A549 (cell line): ENCODE data around the gene BICD2. TPM values are rescaled to one million over a fixed set of nuclear protein-coding genes. Genes with fewer than 3 reads are reported as not detected.

Experiments
- ATAC-seq, 2 experiments: fragments of 200-7000 bp in 1 of 2; fragments of >200 bp in 1 of 2; cut with Nextera tagmentation in 1 of 2; cut with Tn5 transposase in 1 of 2; 3 replicates each; pipeline versions ENCODE4 v1.8.0 to v1.9.1; 2018 to 2020; ENCODE audit warnings: mild to moderate bottlenecking in 1 of 2, moderate library complexity in 1 of 2
- CTCF ChIA-PET: fragments of 300-600 bp; sonication (Branson Sonifier 250); formaldehyde crosslinking; extraction: SDS; loops from one replicate; lab custom pipeline; 2021; ENCODE audit warnings: antibody characterized with exemption, inconsistent platforms; lab: Yijun Ruan, JAX
- POLR2A ChIA-PET: fragments of 350-600 bp; formaldehyde crosslinking; extraction: SDS; loops from one replicate; lab custom pipeline; 2021; ENCODE audit warnings: antibody characterized with exemption, inconsistent platforms; lab: Yijun Ruan, JAX
- DNase-seq, 2 experiments: peaks; one replicate each; pipeline versions ENCODE4 v3.0.0 to v3.0.0-alpha.2; 2011 to 2016; ENCODE audit warnings: low read depth in 1 of 2, low spot score in 1 of 2
- FAIRE-seq: peaks from 2 replicates; lab custom pipeline; 2011; peaks lifted over from hg19 to GRCh38; lab: Jason Lieb, UNC
- H3K27ac ChIP-seq, 2 experiments: fragments of >200 bp; sonication (Bioruptor Twin); formaldehyde crosslinking; 3 replicates each; pipeline ENCODE4 v1.5.1; 2016 to 2017
- H3K4me1 ChIP-seq: fragments of >200 bp; sonication (Bioruptor Twin); formaldehyde crosslinking; 3 replicates; pipeline ENCODE4 v1.6.1; 2016
- H3K4me2 ChIP-seq: fragments of >200 bp; sonication (Bioruptor Twin); formaldehyde crosslinking; 3 replicates; pipeline ENCODE4 v1.6.1; 2016
- H3K4me3 ChIP-seq: fragments of >200 bp; sonication (Bioruptor Twin); formaldehyde crosslinking; 3 replicates; pipeline ENCODE4 v1.5.1; 2016
- H3K9me3 ChIP-seq: fragments of >200 bp; sonication (Bioruptor Twin); formaldehyde crosslinking; 3 replicates; pipeline ENCODE4 v1.6.1; 2016
- BHLHE40 ChIP-seq: IDR thresholded peaks from 2 replicates; pipeline ENCODE4 v1.6.1; 2012; ENCODE audit warnings: low read depth, low read length, inconsistent platforms
- ELK1 ChIP-seq: fragments of 150-350 bp; IDR thresholded peaks from 2 replicates; pipeline ENCODE4 v1.6.1; 2014; ENCODE audit warnings: low read depth, mild to moderate bottlenecking, low read length
- ESRRA ChIP-seq: fragments of 150-350 bp; IDR thresholded peaks from 2 replicates; pipeline ENCODE4 v1.6.1; 2014; ENCODE audit warnings: mild to moderate bottlenecking, low read length, borderline replicate concordance
- FOSL2 ChIP-seq, 2 experiments: fragments of 450-650 bp in 1 of 2; fragments of >200 bp in 1 of 2; sonication (Bioruptor Twin) in 1 of 2; formaldehyde crosslinking; IDR thresholded peaks; 2 replicates each; pipeline versions ENCODE4 v1.5.0 to v1.6.1; 2016 to 2020; ENCODE audit warnings: mild to moderate bottlenecking in 1 of 2, moderate library complexity in 1 of 2
- HEYL ChIP-seq: fragments of 250-450 bp; sonication (Bioruptor Pico); IDR thresholded peaks from 2 replicates; pipeline ENCODE4 v1.8.0; 2021; ENCODE audit warnings: mild to moderate bottlenecking, moderate library complexity
- HMGXB4 ChIP-seq: fragments of 250-450 bp; sonication (Bioruptor Pico); IDR thresholded peaks from 2 replicates; pipeline ENCODE4 v1.5.0; 2021; ENCODE audit warnings: mild to moderate bottlenecking, moderate library complexity, borderline replicate concordance
- JUN ChIP-seq, 2 experiments: fragments of >200 bp; sonication (Bioruptor Twin); formaldehyde crosslinking; IDR thresholded peaks; 2 replicates in 1 of 2; 3 replicates in 1 of 2; pipeline ENCODE4 v1.6.1; 2016 to 2017
- MAFK ChIP-seq: fragments of 450-650 bp; IDR thresholded peaks from 2 replicates; pipeline ENCODE4 v1.6.1; 2014; ENCODE audit not compliant: partially characterized antibody
- MYC ChIP-seq: IDR thresholded peaks from 2 replicates; pipeline ENCODE4 v1.6.1; 2012; ENCODE audit warnings: mild to moderate bottlenecking, inconsistent platforms, low read length, improper control_type of control experiment, borderline replicate concordance
- RAD21 ChIP-seq, 2 experiments: fragments of >200 bp in 1 of 2; sonication (Bioruptor Twin) in 1 of 2; formaldehyde crosslinking in 1 of 2; IDR thresholded peaks in 1 of 2; conservative IDR thresholded peaks in 1 of 2; 2 replicates in 1 of 2; 3 replicates in 1 of 2; pipeline ENCODE4 v1.6.1; 2012 to 2018; ENCODE audit warnings: inconsistent platforms in 1 of 2
- RARB ChIP-seq: fragments of 250-450 bp; sonication (Bioruptor Pico); IDR thresholded peaks from 2 replicates; pipeline ENCODE4 v1.8.0; 2021; ENCODE audit warnings: mild to moderate bottlenecking, moderate library complexity
- RCOR1 ChIP-seq: fragments of 150-350 bp; IDR thresholded peaks from 2 replicates; pipeline ENCODE4 v1.6.1; 2014; ENCODE audit warnings: antibody characterized with exemption, low read length, low read depth
- RFX5 ChIP-seq: fragments of 450-650 bp; IDR thresholded peaks from 2 replicates; pipeline ENCODE4 v1.7.1; 2014; ENCODE audit warnings: antibody characterized with exemption, mild to moderate bottlenecking, moderate library complexity
- ZC3H11A ChIP-seq: fragments of 450-650 bp; IDR thresholded peaks from 2 replicates; pipeline ENCODE4 v1.6.1; 2014; ENCODE audit warnings: antibody characterized with exemption, mild to moderate bottlenecking
- ZSCAN20 ChIP-seq: fragments of 250-450 bp; sonication (Bioruptor Pico); IDR thresholded peaks from 2 replicates; pipeline ENCODE4 v1.8.0; 2022; ENCODE audit warnings: mild to moderate bottlenecking, moderate library complexity
- WGBS: methylation state at CpG from one replicate; pipeline ENCODE4 v1.1.6; 2017; ENCODE audit errors: missing lambda C conversion rate; 5-methylcytosine and 5-hydroxymethylcytosine counted together
- polyA plus RNA-seq, 4 experiments: library from polyadenylated mRNA; depleted of rRNA in 3 of 4; stranded (reverse); fragments of >200 nt; fragmentation: RNase III in 1 of 4; extraction: RNeasy Plus Mini Kit Qiagen cat#74134 plus additional on column Dnase treatment in 1 of 4; gene quantifications; 2 replicates in 3 of 4; 3 replicates in 1 of 4; pipeline ENCODE4 v1.2.3, GENCODE V29; 2011 to 2017

Gene BICD2
- polyA plus RNA-seq, 2 of the 4 experiments (the other 2 are of a cell fraction) = 10.2 to 26.1 TPM

GRCh38 chr9:92749934-92750315 lies 14.7 kb downstream of the BICD2 start:
- Histone ChIP-seq H3K4me3 (no peak overlapping the region), H3K4me2 (no peak overlapping the region), H3K27ac (no peak overlapping the region), H3K9me3 (no peaks in the 10 kb centered on the region), H3K4me1 (peaks cover 24% of the 10 kb centered on the region)
- WGBS = 96% methylated on average over 6 of the region's 6 CpGs
- no peak for DNase-seq
- no peak for FAIRE-seq
- POLR2A ChIA-PET = no interaction called here
- ATAC-seq = no peak
- TF ChIP-seq JUN (IDR thresholded peaks at IDR 0.05) = no peak
- CTCF ChIA-PET = interaction anchor here (0.6 to 3.1 kb wide), 3 partner anchors 15 to 291 kb away, joined by 3 to 12 read pairs (median 4); no protein-coding TSS in a partner anchor

- Histone ChIP-seq H3K27ac (peak overlapping the region in 1 of 2 experiments; percentile 61; a peak in 2 of 6 replicates), H3K4me1 (peaks cover 24% of the 10 kb centered on the region), H3K4me2 (no peak overlapping the region), H3K4me3 (no peak overlapping the region), H3K9me3 (no peaks in the 10 kb centered on the region)
- ChIA-PET CTCF (interaction anchor here (0.6 to 3.1 kb wide), 3 partner anchors 16 to 291 kb away, joined by 3 to 12 read pairs (median 4); no protein-coding TSS in a partner anchor), POLR2A (no interaction called here)
- ATAC-seq (peak; percentile 12 to 49; a peak in 2 of 6 replicates), FAIRE-seq (no peak), DNase-seq (no peak)
- 91% methylated on average over 9 of the region's 12 CpGs for WGBS
- TF ChIP-seq RAD21 (conservative IDR thresholded peaks at IDR 0.05 in 1 of 2, IDR thresholded peaks at IDR 0.05 in 1 of 2) (no peak), BHLHE40 (no peak), ESRRA (no peak)
Observed at GRCh38 chr9:92749071-92749933, 15.3 kb downstream of the BICD2 start.

- Histone ChIP-seq H3K4me1 (peaks cover 24% of the 10 kb centered on the region), H3K4me2 (peak overlapping the region; percentile 50), H3K27ac (peak overlapping the region in 1 of 2 experiments; percentile 61; a peak in 4 of 6 replicates), H3K9me3 (no peaks in the 10 kb centered on the region), H3K4me3 (no peak overlapping the region)
- no peak for FAIRE-seq
- TF ChIP-seq RCOR1 = no peak
- DNase-seq = no peak
- ATAC-seq = no peak
- CTCF ChIA-PET = interaction anchor here (1.2 to 3.1 kb wide), 2 partner anchors 31 to 43 kb away, joined by 4 to 12 read pairs; no protein-coding TSS in a partner anchor
- 80% methylated on average over 3 of the region's 3 CpGs for WGBS
- POLR2A ChIA-PET = interaction anchor here (1.0 kb wide), 1 partner anchor 16 kb away, joined by 3 read pairs; the partner anchor contains the start of gene BICD2
Observed at GRCh38 chr9:92748233-92748497, 16.5 kb downstream of the BICD2 start.

- WGBS = 81% methylated on average over 7 of the region's 9 CpGs
- CTCF ChIA-PET = interaction anchor here (1.2 to 3.1 kb wide), 3 partner anchors 31 to 98 kb away, joined by 3 to 12 read pairs (median 4); no protein-coding TSS in a partner anchor
- TF ChIP-seq HEYL (CRISPR knock-in tag) = no peak
- no peak for TF ChIP-seq ZC3H11A
- TF ChIP-seq ZSCAN20 (CRISPR knock-in tag) = no peak
- TF ChIP-seq RFX5 = no peak
- TF ChIP-seq FOSL2 (IDR thresholded peaks at IDR 0.05) = no peak
- TF ChIP-seq FOSL2 (CRISPR knock-in tag; IDR thresholded peaks at IDR 0.05) = no peak
- no peak for TF ChIP-seq HMGXB4
- no peak for TF ChIP-seq RARB
- TF ChIP-seq JUN (IDR thresholded peaks at IDR 0.05) = no peak
- TF ChIP-seq ELK1 = no peak
- TF ChIP-seq MAFK = no peak
- no peak for TF ChIP-seq MYC
- peak overlapping the region in 1 of 2 experiments; percentile 61; a peak in 4 of 6 replicates for H3K27ac ChIP-seq
- no peak for DNase-seq
- peak in 1 of 2 experiments; percentile 70; a peak in 3 of 6 replicates for ATAC-seq
- no peak for FAIRE-seq
- H3K4me3 ChIP-seq = no peak overlapping the region
- peak overlapping the region; percentile 50 for H3K4me2 ChIP-seq
- H3K4me1 ChIP-seq = peaks cover 24% of the 10 kb centered on the region
- no peaks in the 10 kb centered on the region for H3K9me3 ChIP-seq
- POLR2A ChIA-PET = interaction anchor here (1.0 kb wide), 1 partner anchor 17 kb away, joined by 3 read pairs; the partner anchor contains the start of gene BICD2
Observed at GRCh38 chr9:92747459-92748232, 17.0 kb downstream of the BICD2 start.
